Measurements from ENCODE around the gene TRAF4.

DNA sequence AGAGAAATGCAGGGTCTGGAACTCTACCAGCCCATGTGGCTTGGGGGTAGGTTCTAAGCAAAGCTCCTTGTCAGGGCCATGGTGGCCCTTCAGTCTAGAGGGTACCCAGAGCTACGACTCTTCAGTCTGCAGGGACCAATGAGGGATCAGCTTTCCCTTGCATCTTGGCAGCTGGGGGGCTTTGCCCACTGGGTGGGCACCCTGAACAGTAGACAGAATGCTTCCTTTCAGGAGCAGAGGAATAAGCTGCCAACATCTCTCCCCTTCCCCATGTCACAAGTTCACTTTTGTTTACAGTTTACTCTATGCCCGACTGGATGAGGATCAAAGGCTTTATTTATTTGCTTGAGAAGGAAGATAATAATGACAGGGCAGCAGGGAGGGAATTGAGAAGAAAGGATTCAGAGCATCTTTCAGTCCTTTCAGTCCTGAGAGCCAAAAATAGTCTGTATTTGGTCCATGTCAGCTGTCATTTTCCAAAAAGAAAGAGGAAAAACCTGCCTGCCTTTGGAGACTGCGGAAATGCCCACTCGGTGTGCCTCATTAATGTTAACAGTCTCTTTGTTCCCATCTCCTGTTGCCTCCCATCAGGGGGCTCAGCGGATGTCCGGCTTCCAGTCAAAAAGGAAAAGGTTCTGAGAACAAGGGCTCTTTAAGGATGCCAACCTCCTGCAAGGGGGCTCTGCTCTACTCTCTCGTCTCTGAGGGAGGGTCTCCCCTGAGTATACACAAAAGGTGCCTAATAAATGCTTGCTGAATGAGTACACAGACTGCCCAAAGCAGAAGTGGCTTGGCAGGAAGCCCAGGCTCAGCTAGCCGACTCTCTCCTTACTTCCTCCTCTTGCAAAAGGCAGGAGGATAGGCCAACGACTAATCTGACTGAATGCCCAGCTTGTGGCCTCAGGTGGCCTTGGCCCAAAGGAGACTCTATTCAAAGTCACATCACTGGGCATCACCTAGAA lies 17.1 kb downstream of the TRAF4 start:
- TF ChIP-seq, protein P1, sequence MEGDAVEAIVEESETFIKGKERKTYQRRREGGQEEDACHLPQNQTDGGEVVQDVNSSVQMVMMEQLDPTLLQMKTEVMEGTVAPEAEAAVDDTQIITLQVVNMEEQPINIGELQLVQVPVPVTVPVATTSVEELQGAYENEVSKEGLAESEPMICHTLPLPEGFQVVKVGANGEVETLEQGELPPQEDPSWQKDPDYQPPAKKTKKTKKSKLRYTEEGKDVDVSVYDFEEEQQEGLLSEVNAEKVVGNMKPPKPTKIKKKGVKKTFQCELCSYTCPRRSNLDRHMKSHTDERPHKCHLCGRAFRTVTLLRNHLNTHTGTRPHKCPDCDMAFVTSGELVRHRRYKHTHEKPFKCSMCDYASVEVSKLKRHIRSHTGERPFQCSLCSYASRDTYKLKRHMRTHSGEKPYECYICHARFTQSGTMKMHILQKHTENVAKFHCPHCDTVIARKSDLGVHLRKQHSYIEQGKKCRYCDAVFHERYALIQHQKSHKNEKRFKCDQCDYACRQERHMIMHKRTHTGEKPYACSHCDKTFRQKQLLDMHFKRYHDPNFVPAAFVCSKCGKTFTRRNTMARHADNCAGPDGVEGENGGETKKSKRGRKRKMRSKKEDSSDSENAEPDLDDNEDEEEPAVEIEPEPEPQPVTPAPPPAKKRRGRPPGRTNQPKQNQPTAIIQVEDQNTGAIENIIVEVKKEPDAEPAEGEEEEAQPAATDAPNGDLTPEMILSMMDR (IDR thresholded peaks at IDR 0.05; ENCODE audit: poor library complexity): no peak
- TF ChIP-seq EZH2 (IDR thresholded peaks at IDR 0.05; ENCODE audit: borderline replicate concordance): no peak
